Cortex of kidney (tissue), 1 donor: Measurements from ENCODE around the gene TBL1X.
"Not testable (repeated sequence)": the region's sequence is repeated elsewhere in the genome, so short reads cannot be mapped to it uniquely, and the experiment has no call there.

Experiments used
- DNase-seq: peaks from one replicate; lab custom pipeline; 2025; lab: John Stamatoyannopoulos, UW

Gene TBL1X

GRCh38 chrX:9765737-9766097 lies 300.9 kb downstream of the TBL1X start, which contains the start of gene GPR143:
Gene GPR143 (minus strand): TSS chrX:9765847. CDS start chrX:9765817, 30 bp downstream.
- no peak for DNase-seq

DNA sequence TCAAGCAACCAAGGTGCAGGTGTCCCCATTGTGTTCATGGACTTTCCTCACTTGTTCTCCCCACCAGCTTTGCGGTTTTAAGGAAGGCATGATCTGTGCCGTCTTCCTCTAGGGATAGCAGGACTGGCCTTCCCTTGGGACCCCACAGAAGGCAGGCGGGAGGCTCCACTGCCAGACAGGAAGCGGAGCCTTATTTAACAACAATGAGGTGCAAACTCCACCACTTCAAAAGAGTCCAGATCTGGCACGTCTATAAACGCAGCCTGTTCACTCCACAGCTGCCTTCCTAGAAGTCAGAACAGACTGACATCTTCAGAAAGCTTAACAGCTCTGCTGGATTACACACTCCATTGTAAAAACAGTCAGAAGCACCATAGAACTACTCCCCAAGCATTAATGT lies 302.5 kb downstream of the TBL1X start:
- no peak for DNase-seq

GRCh38 chrX:9768321-9768839 lies 303.5 kb downstream of the TBL1X start:
- DNase-seq: not testable (repeated sequence)

GRCh38 chrX:9770319-9770718 lies 305.5 kb downstream of the TBL1X start:
- DNase-seq: no peak

DNA sequence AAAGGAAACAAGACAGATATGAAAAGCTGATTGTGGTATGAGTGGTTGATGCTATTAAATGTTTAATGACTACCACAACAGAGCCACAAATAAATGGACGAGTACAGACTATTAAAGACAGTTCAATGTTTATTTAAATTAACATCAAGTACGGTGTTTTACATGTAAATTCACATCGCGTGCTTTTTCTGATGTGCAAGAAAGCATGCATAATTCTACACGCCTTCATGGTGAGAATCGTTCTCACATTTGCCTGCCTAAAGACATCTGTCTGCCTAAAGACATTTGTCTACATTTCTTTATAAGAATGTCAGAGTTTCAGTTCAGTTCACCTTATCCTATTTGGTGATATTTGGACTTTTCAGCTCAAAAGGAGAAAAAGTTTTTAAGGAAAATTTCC lies 308.1 kb downstream of the TBL1X start:
- no peak for DNase-seq

DNA sequence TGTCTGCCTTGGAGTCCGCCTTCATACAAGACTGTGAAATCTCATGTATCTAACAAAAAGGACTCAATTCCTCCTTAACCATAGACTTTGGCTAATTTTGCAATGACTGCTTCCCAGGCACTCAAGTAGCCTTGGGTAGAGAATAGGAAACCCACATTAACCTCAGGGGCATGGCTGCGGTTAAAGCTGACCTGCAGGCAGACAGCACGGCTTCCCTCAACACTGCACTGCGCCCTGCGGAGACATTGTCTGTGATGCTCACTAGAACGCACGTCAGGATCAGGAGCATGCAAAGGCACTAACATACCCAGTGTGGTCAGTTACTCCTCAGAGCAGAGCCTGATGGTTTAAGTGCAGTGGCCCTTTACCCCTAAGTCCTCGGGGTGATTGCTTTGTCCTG lies 311.1 kb downstream of the TBL1X start:
- DNase-seq: no peak

DNA sequence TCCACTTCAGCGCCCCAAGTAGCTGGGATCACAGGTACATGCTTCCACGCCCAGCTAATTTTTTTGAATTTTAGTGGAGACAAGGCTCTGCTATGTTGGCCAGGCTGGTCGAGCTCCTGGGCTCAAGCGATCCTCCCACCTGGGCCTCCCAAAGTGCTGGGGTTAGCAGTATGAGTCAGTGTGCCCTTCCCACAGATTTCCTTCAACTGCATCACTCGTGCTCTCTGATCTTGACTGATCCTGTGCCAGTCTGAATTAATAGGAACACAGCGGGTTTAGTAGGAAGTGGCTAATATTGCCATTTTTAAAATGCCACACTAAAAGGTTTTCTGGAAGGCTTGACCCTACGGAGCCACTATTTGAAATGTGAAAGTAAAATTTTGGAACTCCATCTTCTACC lies 317.1 kb downstream of the TBL1X start:
- no peak for DNase-seq

- no peak for DNase-seq
These were observed 319.5 kb downstream of the TBL1X start for GRCh38 chrX:9784332-9784731.

- no peak for DNase-seq
These were observed 320.5 kb downstream of the TBL1X start for GRCh38 chrX:9785254-9785943.

GRCh38 chrX:9785944-9786797 lies 321.3 kb downstream of the TBL1X start, which contains the start of gene SHROOM2:
Gene SHROOM2 (plus strand): TSS chrX:9786429. CDS start chrX:9786546, 117 bp downstream.
- no peak for DNase-seq

DNA sequence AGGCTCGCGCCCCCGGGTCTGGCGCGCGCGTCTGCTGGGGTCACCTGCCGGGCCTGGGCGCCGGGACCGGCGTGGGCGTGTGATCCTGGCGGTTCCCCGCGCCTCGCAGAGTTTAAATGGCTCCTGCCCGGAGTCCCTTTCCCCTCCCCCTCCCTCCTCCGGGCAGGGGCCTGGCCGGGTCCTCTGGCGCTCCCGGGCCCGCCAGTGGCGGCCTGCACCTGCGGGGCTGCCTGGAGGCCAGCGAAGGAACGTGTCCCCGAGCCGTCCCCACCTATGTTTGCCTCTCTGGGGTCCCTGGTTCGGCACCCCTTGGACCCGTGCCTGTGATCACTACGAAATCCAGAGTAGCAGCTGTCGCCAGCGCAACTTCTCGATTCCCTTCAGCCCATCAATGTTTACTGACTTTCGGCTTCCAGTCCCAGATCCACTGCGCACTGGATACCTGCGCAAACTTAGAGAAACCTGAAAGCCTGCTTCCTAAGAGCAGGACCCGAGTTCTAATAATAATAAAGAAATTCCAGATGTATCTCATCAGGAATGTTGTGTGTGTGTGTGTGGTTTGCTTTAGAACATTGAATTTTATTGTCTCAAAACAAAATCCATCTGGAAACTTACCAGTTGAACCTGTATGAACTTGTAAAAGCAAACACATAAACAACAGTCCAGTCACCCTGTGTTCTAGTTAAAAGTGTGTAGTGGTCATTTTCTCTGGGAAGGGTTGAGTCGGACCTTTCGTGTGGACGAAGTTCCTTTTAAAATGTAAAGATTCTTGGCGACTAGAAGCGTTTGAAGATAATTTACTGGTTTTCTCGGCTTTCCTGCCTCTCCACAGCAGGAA lies 322.2 kb downstream of the TBL1X start:
- no peak for DNase-seq

DNA sequence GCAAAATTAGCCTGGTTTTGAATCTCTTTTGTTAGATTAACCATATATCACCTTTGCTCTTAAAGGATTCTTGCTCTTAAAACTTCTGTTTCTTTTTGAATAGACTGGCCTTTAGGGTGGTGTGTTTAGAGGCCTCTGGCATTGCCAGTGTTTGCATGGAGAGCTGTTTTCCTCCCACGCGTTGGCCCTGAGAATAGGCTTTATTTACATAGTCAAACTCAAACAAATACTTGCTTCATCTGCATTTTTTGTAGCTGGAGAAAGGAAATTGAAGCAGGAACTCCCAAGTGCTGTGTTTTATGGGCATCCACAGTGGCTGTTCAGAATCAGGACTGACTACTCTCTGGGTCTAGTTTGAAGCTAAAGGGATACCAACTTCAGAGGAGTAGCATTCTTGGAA lies 324.1 kb downstream of the TBL1X start:
- DNase-seq: no peak

DNA sequence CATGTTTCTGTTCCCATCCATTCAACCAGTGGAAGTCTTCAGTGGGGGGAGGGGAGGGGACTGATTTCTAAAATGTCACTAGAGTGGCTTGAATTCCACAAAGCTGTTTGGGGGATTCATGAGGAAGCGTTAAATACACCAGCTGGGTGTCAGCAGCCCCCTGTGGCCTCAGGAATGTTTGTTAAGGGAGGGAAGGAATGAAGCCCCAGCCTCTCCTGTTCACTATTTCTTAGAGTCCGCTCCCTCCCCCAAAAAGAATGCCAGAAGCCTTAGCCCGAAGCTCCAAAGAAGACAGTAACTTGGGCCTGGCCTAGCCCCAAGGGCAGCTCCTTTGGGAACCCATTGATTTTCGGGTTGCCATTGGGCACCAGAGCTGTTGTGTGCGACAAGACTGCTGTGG lies 324.7 kb downstream of the TBL1X start:
- DNase-seq: no peak
